GM12865 (cell line): ENCODE results near the gene FAM163A.

Source experiments
- DNase-seq: peaks from one replicate; pipeline ENCODE4 v3.0.0; 2010; ENCODE audit warnings: low read depth
- H3K4me3 ChIP-seq: 2 replicates; pipeline ENCODE4 v1.5.1; 2011; ENCODE audit warnings: mild to moderate bottlenecking, low read depth, low read length, control low read depth
- CTCF ChIP-seq: IDR thresholded peaks from 2 replicates; pipeline ENCODE4 v1.5.1; 2011; ENCODE audit warnings: low read length, control low read depth, low read depth, inconsistent platforms; ENCODE audit not compliant: insufficient read depth; ENCODE audit errors: missing control alignments

FAM163A gene

GRCh38 chr1:179865377-179865776, 122.3 kb downstream of the FAM163A start:
- DNase-seq: no peak
- H3K4me3 ChIP-seq: no peak overlapping the region
- TF ChIP-seq CTCF: no peak
